Lung (tissue), 12 donors: ENCODE data around the gene ZDHHC13. TPM values are rescaled to one million over a fixed set of nuclear protein-coding genes. Genes with fewer than 3 reads are reported as not detected.

Experiments
- ATAC-seq: fragments of 200-7000 bp; cut with Tn5 transposase; one replicate; pipeline ENCODE4 v1.9.1; 2020; ENCODE audit warnings: moderate number of reproducible peaks; ENCODE audit not compliant: insufficient read depth, low FRiP score
- DNase-seq, 3 donors: peaks; one replicate each; pipeline ENCODE4 v3.0.0-alpha.2; 2013 to 2017
- H3K27ac ChIP-seq, 2 donors: one replicate each; pipeline ENCODE4 v1.5.1; 2013; ENCODE audit warnings: mild to moderate bottlenecking in 2 of 2, moderate library complexity in 2 of 2, control low read depth in 1 of 2, inconsistent platforms in 1 of 2, low read depth in 1 of 2, low read length in 1 of 2
- H3K27me3 ChIP-seq, 3 donors: one replicate each; pipeline ENCODE4 v1.5.1; 2013; ENCODE audit warnings: low read length in 2 of 3; ENCODE audit not compliant: control insufficient read depth in 3 of 3, insufficient read depth in 3 of 3
- H3K36me3 ChIP-seq, 4 donors: one replicate each; pipeline ENCODE4 v1.5.1; 2013; ENCODE audit warnings: low read length in 4 of 4, mild to moderate bottlenecking in 1 of 4, moderate library complexity in 1 of 4; ENCODE audit not compliant: control insufficient read depth in 4 of 4, insufficient read depth in 4 of 4
- H3K4me1 ChIP-seq, 5 donors: one replicate each; pipeline ENCODE4 v1.5.1; 2013; ENCODE audit warnings: low read length in 5 of 5, mild to moderate bottlenecking in 2 of 5, moderate library complexity in 1 of 5; ENCODE audit not compliant: control insufficient read depth in 5 of 5, insufficient read depth in 5 of 5
- H3K4me3 ChIP-seq: one replicate; pipeline ENCODE4 v1.5.1; 2013; ENCODE audit warnings: mild to moderate bottlenecking, control low read depth, moderate library complexity
- H3K9ac ChIP-seq, 2 donors: one replicate each; pipeline ENCODE4 v1.5.1; 2013; ENCODE audit warnings: low read length in 2 of 2, control low read depth in 1 of 2; ENCODE audit not compliant: insufficient read depth in 1 of 2
- H3K9me3 ChIP-seq, 4 donors: one replicate each; pipeline ENCODE4 v1.5.1; 2013; ENCODE audit warnings: low read length in 3 of 4, mild to moderate bottlenecking in 1 of 4, moderate library complexity in 1 of 4; ENCODE audit not compliant: control insufficient read depth in 4 of 4, insufficient read depth in 3 of 4
- WGBS, 2 donors: extraction: QIAGEN DNeasy Blood & Tissue Kit; methylation state at CpG; one replicate each; pipeline ENCODE4 v1.1.7; 2013; 5-methylcytosine and 5-hydroxymethylcytosine counted together
- polyA plus RNA-seq, 2 donors: library from polyadenylated mRNA; stranded (reverse); fragments of 200-250 nt; gene quantifications; one replicate each; pipeline ENCODE4 v1.2.1, GENCODE V29; 2013
- total RNA-seq, 2 donors: library from RNA; depleted of rRNA in 1 of 2; stranded (reverse); fragments of >200 nt in 1 of 2; gene quantifications; one replicate each; pipeline ENCODE4 v1.2.1, GENCODE V29; 2014 to 2021
- TF ChIP-seq, protein P1 (sequence below): IDR thresholded peaks from 2 replicates; pipeline ENCODE4 v1.5.1; 2012; ENCODE audit warnings: mild to moderate bottlenecking; ENCODE audit errors: control extremely low read depth, extremely low read depth
- donor health status: control.
- donor health status: control.
- donor health status: Bipolar disorder and iron deficiency.
- donor health status: healthy.
- donor health status: DM: yes; HTN: yes; CAD: no.

Gene ZDHHC13
- total and polyA plus RNA-seq, 4 donors = 10.6 to 20.0 (median 12.4) TPM

DNA sequence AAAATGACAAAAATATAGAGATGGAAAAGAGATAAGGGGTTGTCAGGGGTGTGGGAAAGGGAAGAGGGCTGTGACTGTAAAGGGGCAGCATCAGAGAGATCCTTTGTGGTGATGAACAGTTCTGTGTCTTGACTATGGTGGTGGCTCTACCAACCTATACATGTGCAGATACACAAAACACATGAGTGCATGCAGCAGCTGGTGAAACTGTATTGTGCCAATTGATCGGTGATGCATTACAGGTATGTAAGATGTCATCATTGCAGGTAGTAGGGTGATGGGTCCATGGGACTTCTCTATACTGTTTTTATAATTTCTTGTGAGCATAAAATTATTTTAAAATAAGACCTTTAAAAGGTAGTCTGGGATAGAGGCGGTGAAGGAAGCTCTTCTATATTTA, 24.1 kb upstream of the ZDHHC13 start:
- no peak overlapping the region for H3K27ac ChIP-seq
- 98% methylated on average over 2 of the region's 2 CpGs for WGBS, 2 donors
- H3K9me3 ChIP-seq = peaks cover 0 to 2% (median 0%) of the 10 kb centered on the region in 4 donors
- TF ChIP-seq, protein P1, sequence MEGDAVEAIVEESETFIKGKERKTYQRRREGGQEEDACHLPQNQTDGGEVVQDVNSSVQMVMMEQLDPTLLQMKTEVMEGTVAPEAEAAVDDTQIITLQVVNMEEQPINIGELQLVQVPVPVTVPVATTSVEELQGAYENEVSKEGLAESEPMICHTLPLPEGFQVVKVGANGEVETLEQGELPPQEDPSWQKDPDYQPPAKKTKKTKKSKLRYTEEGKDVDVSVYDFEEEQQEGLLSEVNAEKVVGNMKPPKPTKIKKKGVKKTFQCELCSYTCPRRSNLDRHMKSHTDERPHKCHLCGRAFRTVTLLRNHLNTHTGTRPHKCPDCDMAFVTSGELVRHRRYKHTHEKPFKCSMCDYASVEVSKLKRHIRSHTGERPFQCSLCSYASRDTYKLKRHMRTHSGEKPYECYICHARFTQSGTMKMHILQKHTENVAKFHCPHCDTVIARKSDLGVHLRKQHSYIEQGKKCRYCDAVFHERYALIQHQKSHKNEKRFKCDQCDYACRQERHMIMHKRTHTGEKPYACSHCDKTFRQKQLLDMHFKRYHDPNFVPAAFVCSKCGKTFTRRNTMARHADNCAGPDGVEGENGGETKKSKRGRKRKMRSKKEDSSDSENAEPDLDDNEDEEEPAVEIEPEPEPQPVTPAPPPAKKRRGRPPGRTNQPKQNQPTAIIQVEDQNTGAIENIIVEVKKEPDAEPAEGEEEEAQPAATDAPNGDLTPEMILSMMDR = no peak
- H3K4me3 ChIP-seq = no peak overlapping the region
- ATAC-seq (no peak), DNase-seq (no peak)
- H3K4me1 ChIP-seq = no peaks in the 10 kb centered on the region
- no peak overlapping the region for H3K9ac ChIP-seq
- H3K27me3 ChIP-seq = peaks cover 0 to 3% (median 0%) of the 10 kb centered on the region in 3 donors
- H3K36me3 ChIP-seq = no peaks in the 10 kb centered on the region

DNA sequence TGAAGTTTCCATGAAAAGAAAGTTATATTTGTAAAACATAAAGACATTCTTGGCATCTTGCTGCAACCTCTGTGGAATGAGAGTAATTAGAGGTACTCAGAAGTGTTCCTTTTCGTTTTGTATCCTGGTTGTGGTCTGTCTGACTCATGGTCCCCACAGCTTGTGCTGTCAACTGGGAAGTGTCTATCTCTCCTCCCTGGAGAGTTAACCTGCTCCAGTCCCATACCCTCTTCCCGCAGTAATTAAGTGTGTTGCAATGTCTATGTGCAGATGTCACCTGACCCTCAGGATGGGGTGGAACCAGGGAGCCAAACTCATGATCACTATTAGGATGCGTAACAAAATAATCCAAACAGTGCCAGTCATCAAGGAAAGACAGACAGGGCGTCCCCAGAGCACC, 23.0 kb upstream of the ZDHHC13 start:
- Histone ChIP-seq H3K4me3 (no peak overlapping the region), H3K36me3 (no peaks in the 10 kb centered on the region), H3K27me3 (peaks cover 0 to 3% (median 0%) of the 10 kb centered on the region in 3 donors), H3K27ac (no peak overlapping the region), H3K9me3 (peaks cover 0 to 2% (median 0%) of the 10 kb centered on the region in 4 donors), H3K4me1 (no peaks in the 10 kb centered on the region), H3K9ac (no peak overlapping the region)
- ATAC-seq (no peak), DNase-seq (no peak)
- 46 to 67% methylated on average over 4 of the region's 4 CpGs for WGBS, 2 donors
- TF ChIP-seq, protein P1 = no peak

DNA sequence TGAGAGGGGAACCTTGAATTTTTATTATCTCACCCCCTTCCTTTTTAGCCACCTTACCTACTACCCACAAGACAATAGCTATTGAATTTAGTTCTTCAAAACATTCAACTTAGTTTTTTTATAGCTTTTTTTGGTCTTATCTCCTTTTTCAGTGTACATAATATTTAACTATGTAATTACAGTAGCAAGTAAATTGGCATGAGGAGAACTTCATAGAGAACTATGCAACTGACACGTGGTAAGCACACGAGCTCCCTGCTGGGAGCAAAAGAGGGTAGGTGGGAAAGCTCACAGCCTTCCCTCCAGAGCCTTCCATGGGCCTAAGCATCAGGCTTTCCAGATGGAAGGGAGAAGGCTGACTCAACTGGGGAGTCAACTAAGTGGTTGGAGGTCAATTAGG, 22.1 kb upstream of the ZDHHC13 start:
- H3K27ac ChIP-seq = no peak overlapping the region
- no peak overlapping the region for H3K4me3 ChIP-seq
- DNase-seq = no peak
- 43 to 65% methylated on average over 2 of the region's 2 CpGs for WGBS, 2 donors
- peaks cover 0 to 3% (median 0%) of the 10 kb centered on the region in 3 donors for H3K27me3 ChIP-seq
- ATAC-seq = no peak
- TF ChIP-seq, protein P1 = no peak
- H3K9me3 ChIP-seq = no peaks in the 10 kb centered on the region
- no peaks in the 10 kb centered on the region for H3K36me3 ChIP-seq
- no peaks in the 10 kb centered on the region for H3K4me1 ChIP-seq
- no peak overlapping the region for H3K9ac ChIP-seq

DNA sequence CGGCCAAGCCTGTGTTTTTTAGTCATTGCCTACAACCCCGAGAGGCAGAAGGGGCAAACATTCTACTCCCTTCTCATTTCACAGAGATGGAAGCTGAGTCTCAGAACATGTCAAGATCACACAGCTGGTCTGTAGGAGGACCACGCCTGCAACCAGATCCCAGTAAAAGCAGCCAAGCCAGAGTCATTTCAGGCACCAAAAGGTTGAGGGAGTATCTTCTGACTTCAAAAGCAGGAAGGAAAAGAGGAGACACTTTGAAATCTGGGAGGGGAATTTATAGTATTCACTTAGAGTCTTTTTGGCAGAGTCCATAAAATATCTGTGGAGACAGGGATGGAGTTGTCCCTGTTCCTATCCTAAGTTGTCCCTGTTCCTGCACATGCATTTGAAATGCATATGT, 17.9 kb upstream of the ZDHHC13 start:
- peaks cover 0 to 6% (median 0%) of the 10 kb centered on the region in 5 donors for H3K4me1 ChIP-seq

More for the DNA sequence above, 17.9 kb upstream of the ZDHHC13 start:
- DNase-seq = no peak
- WGBS, 2 donors = 83 to 90% methylated on average over 3 of the region's 3 CpGs
- Histone ChIP-seq H3K27me3 (no peaks in the 10 kb centered on the region), H3K4me3 (no peak overlapping the region), H3K36me3 (no peaks in the 10 kb centered on the region), H3K9me3 (no peaks in the 10 kb centered on the region), H3K9ac (no peak overlapping the region), H3K27ac (no peak overlapping the region)
- no peak for ATAC-seq
- TF ChIP-seq, protein P1 = no peak
